Placental epithelial cell (primary cell): ENCODE data around the gene SMPD3. TPM values are rescaled to one million over a fixed set of nuclear protein-coding genes. Genes with fewer than 3 reads are reported as not detected.

Experiments used
- small RNA-seq: library from RNA; depleted of rRNA; stranded (forward); fragments of <200 nt; gene quantifications from one replicate; pipeline ENCODE3, GENCODE V24; 2012
- total RNA-seq: library from RNA; depleted of rRNA; stranded (reverse); fragments of >200 nt; gene quantifications from 2 replicates; pipeline ENCODE4 v1.2.3, GENCODE V29; 2012

SMPD3 gene
- total RNA-seq: 0.43 TPM in 1 of 2 replicates, not detected in the other

DNA sequence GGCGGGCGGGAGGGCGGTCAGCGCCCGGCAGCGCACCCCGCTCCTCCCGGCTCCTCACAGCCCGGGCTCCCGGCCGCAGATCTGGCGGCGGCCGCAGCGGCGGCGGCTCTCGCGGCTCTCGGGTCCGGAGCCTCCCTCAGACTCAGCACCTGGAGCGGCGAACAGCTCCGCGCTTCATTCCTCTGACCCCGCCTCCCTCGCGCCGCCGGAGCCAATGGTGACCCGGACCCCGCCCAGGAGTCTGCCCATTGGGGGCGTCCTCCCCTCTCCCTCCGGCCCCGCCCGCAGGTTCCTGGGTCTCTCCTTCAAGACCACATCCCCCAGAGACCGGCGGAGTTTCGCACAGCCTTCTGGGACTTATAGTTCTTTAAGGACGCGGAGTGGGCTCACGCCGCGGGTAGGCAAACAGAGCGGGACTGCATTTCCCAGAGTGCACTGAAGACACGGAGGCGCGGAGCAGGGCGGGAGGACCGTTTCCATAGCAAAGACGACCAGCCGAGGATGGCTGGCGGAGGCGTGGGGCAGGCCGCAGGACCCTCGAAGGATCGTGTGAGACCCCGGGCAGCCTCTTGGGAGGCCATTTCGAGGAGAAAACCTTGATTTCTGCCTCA, at the start of gene SMPD3:
Gene SMPD3, minus strand, starts transcription at position 149 of the 611 bp plus-strand sequence. CDS start 76,327 bp downstream, outside the sequence.

DNA sequence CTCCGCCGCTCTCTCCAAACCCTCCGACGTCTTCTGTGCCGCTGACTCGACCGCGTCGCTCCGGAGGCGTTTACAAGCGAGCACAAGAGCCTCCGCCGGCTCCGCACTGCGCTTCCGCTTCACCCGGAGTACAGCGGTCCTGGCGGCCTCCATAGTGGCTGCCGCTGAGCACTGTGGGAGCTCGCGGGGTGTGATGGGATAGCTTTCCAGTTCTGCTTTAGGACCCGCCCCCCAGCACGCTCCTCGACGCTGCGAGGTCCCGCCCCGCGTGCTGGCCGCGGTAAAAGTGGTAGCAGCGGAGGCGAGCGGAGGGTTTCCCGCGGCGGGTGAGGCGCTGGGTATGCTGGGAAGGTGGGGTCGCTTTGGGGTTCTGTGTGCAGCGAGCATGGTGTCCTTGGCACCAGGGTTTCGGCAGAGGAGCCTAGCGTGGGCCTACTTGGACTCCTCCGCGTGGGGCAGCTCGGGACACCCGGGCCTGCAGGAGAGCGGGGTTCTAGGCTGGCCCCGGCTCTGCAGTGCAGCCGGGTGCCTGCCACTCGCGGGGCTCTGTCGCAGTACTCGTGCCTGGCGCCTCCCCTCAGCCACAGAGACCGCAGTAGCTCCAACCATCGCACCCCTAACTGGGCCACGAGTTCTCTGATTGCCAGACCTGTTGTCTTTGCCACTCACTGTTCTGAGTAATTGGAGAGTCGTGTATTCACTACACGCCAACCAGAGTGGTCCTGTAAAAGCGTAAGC, 137.4 kb downstream of the SMPD3 start, which contains the start of the genes PRMT7 and SLC7A6OS:
Gene PRMT7, plus strand, starts transcription at position 246 of the 738 bp plus-strand sequence. CDS start 4,961 bp downstream, outside the sequence.
Gene SLC7A6OS, minus strand, starts transcription at position 173 of the 738 bp plus-strand sequence. Its CDS starts 20 bp downstream, at position 153.

Small RNA genes within 50 kb of the gene (small RNA-seq; reads per million reads assigned to genes)
- gene RF00019 (not detected), gene RNU4-30P (0.09 reads per million)

Other genes starting within 250 kb of the SMPD3 start
- 5.9 and 8.8 TPM in 2 replicates for gene ESRP2, start 212.4 kb downstream of the SMPD3 start, total RNA-seq
- gene PLA2G15, start 203.1 kb downstream of the SMPD3 start, total RNA-seq: 7.9 and 16.8 TPM in 2 replicates
- gene SLC7A6, start 184.0 kb downstream of the SMPD3 start, total RNA-seq: 16.1 and 44.9 TPM in 2 replicates
- gene SLC7A6OS, start 137.6 kb downstream of the SMPD3 start, total RNA-seq: 12.0 and 13.7 TPM in 2 replicates
- 34.3 and 39.3 TPM in 2 replicates for gene PRMT7, start 137.5 kb downstream of the SMPD3 start, total RNA-seq
- 20.0 and 29.0 TPM in 2 replicates for gene ZFP90, start 90.8 kb upstream of the SMPD3 start, total RNA-seq
- gene CDH3, start 196.8 kb upstream of the SMPD3 start, total RNA-seq: 48.5 and 61.6 TPM in 2 replicates